HG02623 (cell line): ENCODE data around the gene PTPRO.
A peak's percentile ranks its signal among the peaks of the same experiment; 100 is the strongest.

Source experiments
- ATAC-seq: cut with Tn5 transposase; IDR thresholded peaks from one replicate; pipeline ENCODE4 v1.9.1; 2021; ENCODE audit warnings: moderate library complexity; ENCODE audit not compliant: unreplicated experiment

The PTPRO gene

DNA sequence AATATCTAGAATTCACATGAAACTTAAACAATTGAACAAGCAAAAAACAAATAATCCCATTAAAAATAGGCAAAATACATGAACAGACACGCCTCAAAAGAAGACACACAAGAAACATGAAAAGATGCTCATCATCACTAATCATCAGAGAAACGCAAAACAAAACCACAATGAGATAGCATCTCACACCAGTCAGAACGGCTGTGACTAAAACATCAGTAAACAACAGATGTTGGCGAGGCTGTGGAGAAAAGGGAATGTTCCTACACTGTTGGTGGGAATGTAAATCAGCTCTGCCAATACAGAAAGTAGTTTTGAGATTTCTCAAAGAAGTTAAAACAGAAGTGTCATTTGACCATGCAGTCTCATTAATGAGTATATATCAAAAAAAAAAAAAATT, 121.3 kb downstream of the PTPRO start:
- no peak for ATAC-seq

DNA sequence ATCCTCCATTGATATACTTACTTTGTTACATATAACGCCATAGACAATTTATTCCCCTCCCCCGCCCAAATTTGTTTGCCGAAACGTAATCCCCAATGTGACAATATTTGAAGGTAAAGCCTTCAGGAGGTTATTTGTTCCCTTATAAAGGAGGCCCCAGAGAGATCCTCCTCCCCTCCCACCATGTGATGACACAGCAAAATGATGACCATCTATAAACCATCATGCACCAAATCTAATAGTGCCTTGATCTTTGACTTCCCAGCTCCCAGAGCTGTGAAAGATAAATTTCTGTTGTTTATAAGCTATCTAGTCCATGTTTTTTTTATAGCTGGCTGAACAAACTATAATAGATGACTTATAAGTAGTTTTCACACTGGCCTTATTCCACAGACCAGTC, 122.2 kb downstream of the PTPRO start:
- ATAC-seq: no peak

DNA sequence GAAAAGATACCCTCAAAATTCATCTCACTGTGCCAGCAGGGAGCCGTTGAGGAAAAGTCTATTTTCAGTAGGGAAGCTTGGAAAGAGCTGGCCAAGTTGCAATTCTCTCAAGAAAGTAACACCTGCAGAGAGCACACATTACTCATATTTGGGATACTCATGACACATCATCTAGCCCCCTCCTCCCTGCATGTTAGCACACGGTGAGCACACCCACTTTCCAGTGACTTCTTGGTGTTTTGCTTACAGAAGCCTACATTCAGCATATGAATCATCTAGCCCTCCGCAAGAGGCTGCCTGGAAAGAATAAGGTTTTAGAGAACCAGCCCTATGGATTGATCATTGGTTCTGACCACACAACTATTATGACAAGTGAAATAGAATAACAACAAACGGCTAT, 124.5 kb downstream of the PTPRO start:
- no peak for ATAC-seq

- ATAC-seq: peak; percentile 66
These were observed 131.3 kb downstream of the PTPRO start for GRCh38 chr12:15453613-15454012.

- ATAC-seq: no peak
These were observed 135.7 kb downstream of the PTPRO start for GRCh38 chr12:15458008-15458407.

- ATAC-seq: no peak
These were observed 146.6 kb downstream of the PTPRO start for GRCh38 chr12:15468911-15469310.

DNA sequence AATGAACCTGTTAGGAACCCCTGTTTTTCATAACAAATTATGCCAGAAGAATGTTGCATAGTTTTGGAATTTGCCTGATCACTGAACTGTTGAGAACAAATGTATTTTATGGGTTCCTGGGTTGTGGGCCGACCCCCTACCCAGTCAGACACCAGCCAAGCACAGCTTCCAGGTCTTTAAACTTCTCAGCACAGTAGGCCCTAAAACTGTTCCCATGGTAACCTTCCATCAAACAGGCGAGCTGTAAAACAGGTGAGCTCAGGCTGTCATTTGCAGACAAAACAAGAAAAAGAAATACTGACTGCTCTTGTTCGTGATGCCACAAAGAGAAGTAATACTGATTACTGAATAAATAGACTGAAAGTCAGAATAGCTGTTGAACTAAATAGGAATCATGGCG, 147.0 kb downstream of the PTPRO start:
- no peak for ATAC-seq

DNA sequence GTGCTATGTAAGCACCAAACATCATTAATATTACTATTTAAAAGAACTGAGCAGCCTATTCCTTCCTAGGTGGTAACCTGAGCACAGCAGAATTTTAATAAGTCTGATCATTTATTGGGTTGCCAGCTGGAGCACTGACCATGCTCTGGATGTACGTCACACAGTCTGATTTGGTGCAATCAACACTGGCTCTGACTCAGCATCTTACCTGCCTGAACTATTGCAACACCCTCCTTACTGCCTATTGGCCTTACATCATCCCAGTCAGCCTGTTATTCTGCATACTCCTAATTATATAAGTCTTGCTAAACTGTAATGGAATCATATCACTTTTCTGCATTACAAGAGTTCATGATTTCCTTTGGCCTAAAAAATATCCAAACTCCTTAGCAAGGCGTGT, 149.7 kb downstream of the PTPRO start:
- ATAC-seq: no peak

DNA sequence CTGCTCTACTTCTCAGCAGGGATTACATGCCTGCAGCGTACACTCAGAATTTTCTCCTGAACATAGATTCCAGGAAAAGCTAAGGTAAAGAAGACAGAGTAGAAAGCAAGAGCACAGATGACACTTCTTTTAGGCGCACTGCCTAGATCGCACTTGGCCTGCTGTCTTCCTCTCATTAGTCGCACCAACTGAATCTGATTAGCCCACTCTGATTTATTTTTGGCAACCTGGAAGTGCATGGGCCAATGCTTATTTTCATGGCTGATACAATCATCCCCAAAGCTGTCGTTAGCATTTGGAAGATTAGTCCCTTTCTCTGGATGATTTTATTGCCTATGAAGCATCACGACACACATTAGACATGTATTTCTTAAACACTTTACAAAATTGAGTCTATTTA, 152.5 kb downstream of the PTPRO start:
- no peak for ATAC-seq

DNA sequence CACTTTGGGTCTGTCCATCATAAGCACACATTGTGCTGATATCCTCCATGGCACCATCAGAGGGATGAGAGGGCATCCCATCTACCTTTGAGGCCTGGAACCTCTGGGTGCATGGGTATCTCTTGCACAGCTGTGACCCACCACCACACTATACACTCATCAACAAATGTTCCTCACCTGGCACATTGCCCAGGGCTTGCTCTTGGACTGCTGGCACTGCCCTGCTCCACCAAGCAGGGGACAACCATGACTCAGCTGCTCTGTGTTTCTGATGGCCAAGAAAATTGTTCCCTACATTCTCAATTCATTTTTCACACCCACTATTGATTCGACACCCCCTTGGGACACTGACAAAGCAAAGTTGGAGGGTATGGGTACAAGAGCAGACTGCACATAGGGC, 155.5 kb downstream of the PTPRO start:
- ATAC-seq: no peak

DNA sequence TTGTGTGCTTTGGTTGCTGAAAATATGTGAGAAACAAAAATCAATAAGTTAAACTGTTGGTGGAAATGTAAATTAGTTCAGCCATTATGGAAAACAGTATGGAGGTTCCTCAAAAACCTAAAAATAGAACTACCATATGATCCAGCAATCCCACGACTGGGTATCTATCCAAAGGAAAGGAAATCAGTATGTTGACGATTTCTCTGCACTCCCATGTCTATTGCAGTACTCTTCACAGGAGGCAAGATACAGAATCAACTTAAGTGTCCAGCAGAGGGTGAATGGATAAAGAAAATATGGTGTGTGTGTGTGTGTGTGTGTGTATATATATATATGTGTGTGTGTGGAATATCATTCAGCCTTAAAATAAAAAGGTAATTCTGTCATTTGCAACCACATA, 159.5 kb downstream of the PTPRO start:
- no peak for ATAC-seq

DNA sequence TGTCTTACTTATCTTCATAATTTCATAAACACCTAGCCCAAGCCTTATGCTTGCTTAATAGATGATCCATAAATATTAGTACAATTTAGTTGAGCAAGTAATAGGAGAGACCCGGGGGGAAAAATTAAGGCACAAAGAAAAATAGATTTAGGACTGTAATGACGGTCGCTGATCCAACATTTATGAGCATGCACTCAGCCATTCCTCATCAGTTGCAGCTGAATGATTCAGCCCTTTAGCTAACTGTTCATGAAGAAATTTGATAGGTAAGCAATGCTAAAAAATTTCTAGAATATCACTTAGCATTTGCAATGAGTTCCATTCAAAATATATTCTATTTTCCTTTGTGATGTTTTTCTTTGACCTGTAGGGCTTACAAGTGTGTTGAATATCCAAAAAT, 163.2 kb downstream of the PTPRO start:
- ATAC-seq: no peak

GRCh38 chr12:15486859-15487258, 164.6 kb downstream of the PTPRO start:
- no peak for ATAC-seq

GRCh38 chr12:15488481-15488880, 166.2 kb downstream of the PTPRO start:
- no peak for ATAC-seq

DNA sequence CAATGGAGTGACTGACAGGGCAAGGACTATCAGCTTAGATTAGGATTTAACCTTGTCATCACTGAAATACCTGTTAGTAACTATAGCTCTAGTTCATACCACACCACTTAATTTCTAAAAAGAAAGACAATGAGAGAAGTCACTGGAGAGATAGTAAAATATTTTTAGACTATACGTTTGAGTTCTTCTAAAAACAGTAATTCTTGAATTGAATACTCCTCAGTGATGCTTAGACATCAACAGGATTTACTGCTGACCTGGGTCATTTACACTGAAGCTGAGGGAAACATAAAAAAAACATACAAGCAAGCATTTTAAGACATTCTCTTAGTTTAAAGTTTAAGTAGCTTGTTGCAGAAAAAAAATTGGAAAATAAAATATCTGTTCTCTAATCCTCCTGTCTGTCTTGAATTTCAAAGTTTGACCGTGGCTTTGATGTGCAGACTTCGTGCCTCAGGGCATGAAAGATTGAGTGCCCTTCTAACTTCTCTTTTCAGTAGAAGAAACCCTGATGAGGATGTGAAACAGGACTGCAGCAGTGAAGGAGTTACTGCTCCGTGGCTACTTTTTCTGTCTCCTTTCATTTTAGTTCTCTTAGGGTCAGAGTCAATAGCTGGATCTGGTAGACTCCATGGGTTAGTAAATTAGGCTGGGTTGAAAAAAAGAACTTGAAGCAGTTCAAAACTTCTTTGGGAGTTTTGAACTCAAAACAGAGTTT, 172.2 kb downstream of the PTPRO start:
- ATAC-seq: peak; percentile 68

DNA sequence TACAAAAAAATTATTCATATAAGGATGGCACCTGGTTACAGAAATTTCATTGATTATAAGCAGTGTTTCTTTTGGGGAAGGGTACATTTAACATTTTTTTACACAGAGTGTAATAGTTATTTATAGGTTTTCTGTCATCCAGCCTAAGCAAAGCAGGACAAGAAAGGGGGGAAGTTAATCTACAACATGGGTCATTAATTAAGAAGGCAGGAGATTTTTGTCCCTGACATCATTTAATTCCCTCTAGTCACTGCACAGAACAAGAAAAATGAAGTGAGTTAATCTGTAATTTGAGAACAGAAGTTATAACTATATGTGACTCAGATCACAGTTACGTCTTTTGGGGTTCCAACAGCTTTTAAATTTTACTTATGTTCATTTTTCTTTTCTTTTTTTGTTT, 173.4 kb downstream of the PTPRO start:
- no peak for ATAC-seq

DNA sequence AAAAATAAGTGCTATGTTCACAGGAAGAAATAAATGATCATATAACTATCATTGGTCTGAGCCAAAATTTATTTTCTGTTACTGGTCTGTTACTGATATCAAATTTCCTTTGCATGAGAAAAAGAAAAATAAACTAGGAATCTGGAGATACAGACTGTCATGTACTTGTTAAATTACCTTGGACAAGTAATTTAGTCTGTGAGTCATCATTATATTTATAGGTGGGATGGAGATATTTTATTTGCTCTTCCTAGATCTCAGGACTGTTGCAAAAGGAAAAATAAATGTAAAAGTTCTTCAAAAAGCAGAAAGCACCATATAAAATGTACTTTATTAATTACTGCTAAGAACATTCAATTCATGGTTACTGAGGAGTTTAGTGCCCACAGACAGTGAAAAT, 174.4 kb downstream of the PTPRO start:
- no peak for ATAC-seq

- no peak for ATAC-seq
These were observed 175.5 kb downstream of the PTPRO start for GRCh38 chr12:15497671-15498292.

DNA sequence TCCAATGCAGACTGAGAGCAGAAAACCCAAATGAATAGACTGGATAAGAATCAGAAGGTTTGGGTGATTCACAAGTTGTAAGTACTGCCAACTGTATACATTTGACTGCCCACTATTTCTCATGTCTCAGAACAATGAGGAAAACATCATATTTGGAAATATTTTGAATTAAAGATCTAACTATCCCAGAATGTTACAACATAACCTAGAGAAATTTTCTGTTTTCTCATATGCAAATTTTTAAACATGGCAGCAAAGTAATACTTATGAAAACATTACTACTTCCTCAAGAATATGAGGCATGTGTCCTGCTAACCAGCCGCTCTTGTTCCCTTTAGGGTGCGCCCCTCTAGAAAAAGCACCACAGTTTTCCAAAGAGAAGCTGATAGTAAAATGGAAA, 179.9 kb downstream of the PTPRO start:
- no peak for ATAC-seq

DNA sequence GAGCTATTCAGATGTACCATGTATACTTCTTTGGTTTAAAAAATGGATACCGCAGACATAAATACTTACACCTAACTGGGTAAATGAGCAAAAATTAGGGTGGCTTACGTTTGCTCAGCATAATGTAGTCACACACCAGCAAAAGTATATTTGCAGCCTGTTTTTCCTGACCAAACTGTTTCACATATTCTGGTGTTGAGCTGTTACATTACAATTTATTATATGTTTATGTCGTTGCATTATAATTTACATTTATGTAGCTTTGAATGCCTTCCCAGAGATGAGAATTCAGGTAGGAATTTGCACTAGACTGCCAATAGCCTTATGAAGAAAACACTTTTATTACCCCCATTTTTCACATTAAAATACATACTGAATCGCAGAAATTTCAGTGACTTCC, 183.3 kb downstream of the PTPRO start:
- no peak for ATAC-seq

DNA sequence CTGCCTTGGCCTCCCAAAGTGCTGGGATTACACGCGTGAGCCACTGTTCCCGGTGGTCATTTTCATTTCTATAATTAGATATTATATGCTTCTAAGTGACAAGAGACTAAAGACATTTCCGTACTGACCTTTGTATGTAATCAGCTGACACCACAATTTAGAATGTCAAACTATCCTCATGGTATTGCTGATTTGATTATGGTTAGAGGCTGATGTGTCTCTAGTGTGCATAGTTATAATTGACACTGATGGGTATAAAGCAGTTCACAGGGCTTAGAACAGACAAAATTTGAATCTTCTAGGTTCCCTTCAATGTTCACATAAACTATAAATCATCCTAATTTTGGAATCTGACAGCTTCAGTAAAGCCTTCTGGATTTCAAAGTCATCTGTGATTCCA, 192.7 kb downstream of the PTPRO start:
- ATAC-seq: no peak

GRCh38 chr12:15520083-15520482, 197.8 kb downstream of the PTPRO start:
- ATAC-seq: no peak

DNA sequence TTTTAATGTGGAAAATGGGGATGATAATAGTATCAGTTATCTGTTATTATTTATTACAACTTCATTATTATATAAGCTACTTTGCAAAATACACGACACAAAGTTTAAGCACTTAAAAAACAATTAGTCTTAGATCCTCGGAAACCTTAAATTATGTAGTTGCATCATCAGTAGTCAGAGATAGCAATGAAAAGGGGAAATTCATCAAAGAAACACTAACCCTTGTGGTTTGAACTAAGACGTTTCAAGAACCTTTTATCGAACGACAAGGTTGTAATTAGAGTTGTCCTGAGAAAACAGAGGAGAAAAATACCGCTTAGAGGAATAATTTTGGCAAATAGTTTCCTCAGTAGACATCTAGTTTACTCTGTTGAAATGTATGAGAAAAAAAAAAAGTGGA, 198.5 kb downstream of the PTPRO start:
- ATAC-seq: no peak
